ENCODE results near the gene MICAL2. TPM values are rescaled to one million over a fixed set of nuclear protein-coding genes. Genes with fewer than 3 reads are reported as not detected.

MICAL2 gene
- total and polyA plus RNA-seq, 2 of the 8 experiments (the other 6 are each of a cell fraction or from before 2014, with no cell fraction given) = 1.3 to 4.1 TPM

DNA sequence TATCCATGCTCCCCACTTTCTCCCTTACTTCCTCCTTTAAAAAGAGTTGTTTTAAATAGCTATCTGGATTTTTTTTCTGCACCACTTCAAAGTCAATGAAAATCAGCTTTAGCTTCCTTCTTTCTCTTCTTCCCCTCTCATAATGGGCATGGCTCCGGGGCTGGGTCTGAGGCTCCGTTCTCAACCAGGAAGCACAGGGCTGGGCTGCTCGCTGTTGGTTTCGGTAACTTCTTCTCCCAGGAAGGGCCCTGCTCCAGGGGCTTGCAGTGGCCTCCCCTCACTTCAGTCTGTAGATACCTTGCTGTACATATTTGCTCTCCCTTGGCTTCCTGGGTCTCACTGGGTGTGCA lies 23.8 kb downstream of the MICAL2 start:
- Histone ChIP-seq H3K14ac (ENCODE audit: insufficient read length) (no peak overlapping the region), H3K9ac (replicated peaks in 1 of 4; ENCODE audit: extremely low read depth in 1 of 4, low read depth in 3 of 4, low read length in 3 of 4) (no peak overlapping the region), H2BK20ac (ENCODE audit: low read length) (no peak overlapping the region), H2BK120ac (replicated peaks; ENCODE audit: low read depth, low read length) (no peak overlapping the region), H3K4me1 (replicated peaks in 1 of 4; ENCODE audit: control insufficient read depth in 3 of 4, insufficient read depth in 4 of 4, low read length in 3 of 4) (peaks cover 0 to 3% (median 1%) of the 10 kb centered on the region in 4 experiments; a peak in 2 of 7 replicates), H3K79me1 (ENCODE audit: low read depth, low read length) (no peaks in the 10 kb centered on the region), H3K79me2 (ENCODE audit: control insufficient read depth in 1 of 2, insufficient read depth in 2 of 2, low read length in 2 of 2) (no peaks in the 10 kb centered on the region), H4K8ac (ENCODE audit: extremely low read depth, insufficient read depth, low read length) (peak overlapping the region; percentile 68; the same call in 1 of the 2 replicates), H2BK5ac (ENCODE audit: low read depth, low read length) (no peak overlapping the region), H3K36me3 (ENCODE audit: control insufficient read depth in 2 of 4, insufficient read depth in 4 of 4, low read length in 3 of 4) (no peaks in the 10 kb centered on the region), H3K9me3 (ENCODE audit: insufficient read depth in 2 of 2, low read depth in 1 of 2, low read length in 1 of 2) (no peaks in the 10 kb centered on the region), H2BK15ac (ENCODE audit: low read length) (no peak overlapping the region), H4K5ac (ENCODE audit: insufficient read length, low read depth, low read length) (no peak overlapping the region), H3K4me2 (ENCODE audit: insufficient read depth in 1 of 2, low read depth in 2 of 2, low read length in 2 of 2) (no peak overlapping the region), H3K27me3 (replicated peaks in 1 of 4; ENCODE audit: control insufficient read depth in 3 of 4, extremely low read depth in 1 of 4, insufficient read depth in 3 of 4, low read length in 3 of 4) (no peaks in the 10 kb centered on the region), H3K27ac (ENCODE audit: low read depth, low read length) (no peak overlapping the region), H4K91ac (replicated peaks; ENCODE audit: insufficient read length, low read length) (no peak overlapping the region), H2BK12ac (ENCODE audit: low read depth, low read length) (no peak overlapping the region), H3K4ac (replicated peaks; ENCODE audit: insufficient read length, low read depth, low read length) (no peak overlapping the region), H3K23me2 (ENCODE audit: low read depth, low read length) (no peaks in the 10 kb centered on the region), H2AK5ac (ENCODE audit: low read depth, low read length) (no peak overlapping the region), H2AFZ (ENCODE audit: low read length) (no peak overlapping the region), H3K18ac (ENCODE audit: extremely low read depth, low read length) (no peak overlapping the region), H4K20me1 (replicated peaks in 1 of 2; ENCODE audit: control insufficient read depth in 1 of 2, insufficient read depth in 2 of 2, low read length in 2 of 2) (no peaks in the 10 kb centered on the region), H3K4me3 (ENCODE audit: extremely low read depth in 1 of 4, insufficient read depth in 2 of 4, low read depth in 3 of 4, low read length in 4 of 4) (no peak overlapping the region), H3K56ac (replicated peaks; ENCODE audit: insufficient read length, low read depth, low read length) (no peak overlapping the region), H3K23ac (ENCODE audit: insufficient read length) (no peak overlapping the region)
- POLR2A ChIA-PET (ENCODE audit: partially characterized antibody) = interaction anchor here (1.7 kb wide), 1 partner anchor 25 kb away, joined by 3 read pairs; no protein-coding TSS in a partner anchor
- TF ChIP-seq HDAC2 (IDR thresholded peaks at IDR 0.05; ENCODE audit: borderline replicate concordance in 1 of 2, low read depth in 2 of 2, low read length in 2 of 2) (no peak), RAD21 (IDR thresholded peaks at IDR 0.05 in 1 of 2, conservative IDR thresholded peaks at IDR 0.05 in 1 of 2; ENCODE audit: low read depth in 2 of 2, low read length in 2 of 2) (no peak), CBX8 (IDR thresholded peaks at IDR 0.05; ENCODE audit: borderline replicate concordance, low read depth, low read length) (no peak), RXRA (IDR thresholded peaks at IDR 0.05; ENCODE audit: insufficient read depth, low read depth, low read length) (no peak), POU5F1 (IDR thresholded peaks at IDR 0.05; ENCODE audit: low read depth, low read length) (no peak), CREB1 (IDR thresholded peaks at IDR 0.05) (no peak), TAF1 (IDR thresholded peaks at IDR 0.05; ENCODE audit: low read depth, low read length) (no peak)
- TF ChIP-seq, protein P1, sequence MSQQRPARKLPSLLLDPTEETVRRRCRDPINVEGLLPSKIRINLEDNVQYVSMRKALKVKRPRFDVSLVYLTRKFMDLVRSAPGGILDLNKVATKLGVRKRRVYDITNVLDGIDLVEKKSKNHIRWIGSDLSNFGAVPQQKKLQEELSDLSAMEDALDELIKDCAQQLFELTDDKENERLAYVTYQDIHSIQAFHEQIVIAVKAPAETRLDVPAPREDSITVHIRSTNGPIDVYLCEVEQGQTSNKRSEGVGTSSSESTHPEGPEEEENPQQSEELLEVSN (IDR thresholded peaks at IDR 0.05) = no peak
- CTCF ChIA-PET (ENCODE audit: partially characterized antibody) = interaction anchor here (1.1 to 3.3 kb wide), 6 partner anchors 8 to 102 kb away, joined by 3 to 11 read pairs (median 8); no protein-coding TSS in a partner anchor
- DNase-seq (ENCODE audit: low read depth in 1 of 2, low spot score in 2 of 2) = no peak
- WGBS, 2 experiments (ENCODE audit: extremely low coverage in 1 of 2, insufficient coverage in 1 of 2, insufficient read length in 1 of 2, insufficient replicate concordance in 2 of 2, low coverage in 1 of 2, low lambda C conversion rate in 2 of 2, missing lambda C conversion rate in 1 of 2) = 84% methylated on average over 4 of the region's 4 CpGs; no CpG with 5 or more reads in 1 of the 2 experiments
- no peak for FAIRE-seq

Data from H1 (cell line).